ENCODE data around the gene MMP21.
A peak's percentile ranks its signal among the peaks of the same experiment; 100 is the strongest.

Gene MMP21

GRCh38 chr10:125778556-125778955 lies 2.9 kb upstream of the MMP21 start:
- H3K4me1 ChIP-seq (ENCODE audit: control insufficient read depth in 2 of 2, insufficient read depth in 2 of 2, low read length in 2 of 2) = no peaks in the 10 kb centered on the region
- no peak overlapping the region for H3K27ac ChIP-seq (ENCODE audit: low read depth in 2 of 2, low read length in 2 of 2)
- H3K27me3 ChIP-seq (ENCODE audit: control insufficient read depth in 2 of 2, insufficient read depth in 2 of 2, low read length in 2 of 2) = no peaks in the 10 kb centered on the region
- H3K9me3 ChIP-seq (ENCODE audit: control insufficient read depth in 2 of 2, low read length in 2 of 2) = no peaks in the 10 kb centered on the region
- no peaks in the 10 kb centered on the region for H3K36me3 ChIP-seq (ENCODE audit: control insufficient read depth in 2 of 2, insufficient read depth in 2 of 2, low read length in 2 of 2)
- no peak overlapping the region for H3K9ac ChIP-seq (ENCODE audit: low read depth in 1 of 2, low read length in 2 of 2)
- H3K4me3 ChIP-seq (ENCODE audit: low read length in 2 of 2) = no peak overlapping the region

GRCh38 chr10:125777806-125778205 lies 2.2 kb upstream of the MMP21 start:
- Histone ChIP-seq H3K4me1 (ENCODE audit: control insufficient read depth in 2 of 2, insufficient read depth in 2 of 2, low read length in 2 of 2) (no peaks in the 10 kb centered on the region), H3K36me3 (ENCODE audit: control insufficient read depth in 2 of 2, insufficient read depth in 2 of 2, low read length in 2 of 2) (no peaks in the 10 kb centered on the region), H3K27ac (ENCODE audit: low read depth in 2 of 2, low read length in 2 of 2) (no peak overlapping the region), H3K9me3 (ENCODE audit: control insufficient read depth in 2 of 2, low read length in 2 of 2) (no peaks in the 10 kb centered on the region), H3K9ac (ENCODE audit: low read depth in 1 of 2, low read length in 2 of 2) (no peak overlapping the region), H3K4me3 (ENCODE audit: low read length in 2 of 2) (no peak overlapping the region), H3K27me3 (ENCODE audit: control insufficient read depth in 2 of 2, insufficient read depth in 2 of 2, low read length in 2 of 2) (no peaks in the 10 kb centered on the region)

- no peak overlapping the region for H3K4me3 ChIP-seq (ENCODE audit: low read length in 2 of 2)
- no peaks in the 10 kb centered on the region for H3K9me3 ChIP-seq (ENCODE audit: control insufficient read depth in 2 of 2, low read length in 2 of 2)
- no peak overlapping the region for H3K9ac ChIP-seq (ENCODE audit: low read depth in 1 of 2, low read length in 2 of 2)
- no peaks in the 10 kb centered on the region for H3K36me3 ChIP-seq (ENCODE audit: control insufficient read depth in 2 of 2, insufficient read depth in 2 of 2, low read length in 2 of 2)
- H3K27me3 ChIP-seq (ENCODE audit: control insufficient read depth in 2 of 2, insufficient read depth in 2 of 2, low read length in 2 of 2) = no peaks in the 10 kb centered on the region
- no peak overlapping the region for H3K27ac ChIP-seq (ENCODE audit: low read depth in 2 of 2, low read length in 2 of 2)
- no peaks in the 10 kb centered on the region for H3K4me1 ChIP-seq (ENCODE audit: control insufficient read depth in 2 of 2, insufficient read depth in 2 of 2, low read length in 2 of 2)
Observed at GRCh38 chr10:125774581-125775191, 935 bp downstream of the MMP21 start.

- Histone ChIP-seq H3K4me1 (ENCODE audit: control insufficient read depth in 2 of 2, insufficient read depth in 2 of 2, low read length in 2 of 2) (no peaks in the 10 kb centered on the region), H3K9me3 (ENCODE audit: control insufficient read depth in 2 of 2, low read length in 2 of 2) (no peaks in the 10 kb centered on the region), H3K4me3 (ENCODE audit: low read length in 2 of 2) (no peak overlapping the region), H3K27ac (ENCODE audit: low read depth in 2 of 2, low read length in 2 of 2) (no peak overlapping the region), H3K27me3 (ENCODE audit: control insufficient read depth in 2 of 2, insufficient read depth in 2 of 2, low read length in 2 of 2) (no peaks in the 10 kb centered on the region), H3K9ac (ENCODE audit: low read depth in 1 of 2, low read length in 2 of 2) (no peak overlapping the region), H3K36me3 (ENCODE audit: control insufficient read depth in 2 of 2, insufficient read depth in 2 of 2, low read length in 2 of 2) (no peaks in the 10 kb centered on the region)
Observed at GRCh38 chr10:125773687-125774543, 1.7 kb downstream of the MMP21 start.

DNA sequence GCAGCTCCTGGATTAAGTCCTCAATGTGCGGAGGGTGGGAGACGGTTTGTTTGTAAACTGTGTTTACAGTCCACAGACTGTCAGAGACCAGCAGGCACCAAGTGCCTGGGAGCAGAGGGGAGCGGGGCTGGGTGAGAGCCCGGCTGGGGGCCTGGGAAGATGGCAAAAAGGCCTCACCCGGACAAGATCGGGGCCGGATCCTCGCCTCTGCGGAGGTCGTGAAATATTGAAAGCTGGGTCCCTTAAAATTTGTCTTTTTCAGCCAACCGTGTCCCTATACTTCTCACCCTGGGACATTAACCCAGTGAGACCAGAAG lies 2.8 kb downstream of the MMP21 start:
- Histone ChIP-seq H3K9me3 (ENCODE audit: control insufficient read depth in 2 of 2, low read length in 2 of 2) (no peaks in the 10 kb centered on the region), H3K9ac (ENCODE audit: low read depth in 1 of 2, low read length in 2 of 2) (no peak overlapping the region), H3K4me1 (ENCODE audit: control insufficient read depth in 2 of 2, insufficient read depth in 2 of 2, low read length in 2 of 2) (no peaks in the 10 kb centered on the region), H3K27me3 (ENCODE audit: control insufficient read depth in 2 of 2, insufficient read depth in 2 of 2, low read length in 2 of 2) (no peaks in the 10 kb centered on the region), H3K27ac (ENCODE audit: low read depth in 2 of 2, low read length in 2 of 2) (no peak overlapping the region), H3K4me3 (ENCODE audit: low read length in 2 of 2) (no peak overlapping the region), H3K36me3 (ENCODE audit: control insufficient read depth in 2 of 2, insufficient read depth in 2 of 2, low read length in 2 of 2) (no peaks in the 10 kb centered on the region)

- Histone ChIP-seq H3K4me1 (ENCODE audit: control insufficient read depth in 2 of 2, insufficient read depth in 2 of 2, low read length in 2 of 2) (no peaks in the 10 kb centered on the region), H3K9ac (ENCODE audit: low read depth in 1 of 2, low read length in 2 of 2) (no peak overlapping the region), H3K27ac (ENCODE audit: low read depth in 2 of 2, low read length in 2 of 2) (no peak overlapping the region), H3K36me3 (ENCODE audit: control insufficient read depth in 2 of 2, insufficient read depth in 2 of 2, low read length in 2 of 2) (no peaks in the 10 kb centered on the region), H3K9me3 (ENCODE audit: control insufficient read depth in 2 of 2, low read length in 2 of 2) (no peaks in the 10 kb centered on the region), H3K27me3 (ENCODE audit: control insufficient read depth in 2 of 2, insufficient read depth in 2 of 2, low read length in 2 of 2) (no peaks in the 10 kb centered on the region), H3K4me3 (ENCODE audit: low read length in 2 of 2) (no peak overlapping the region)
Observed at GRCh38 chr10:125772112-125772863, 3.3 kb downstream of the MMP21 start.

- Histone ChIP-seq H3K36me3 (ENCODE audit: control insufficient read depth in 2 of 2, insufficient read depth in 2 of 2, low read length in 2 of 2) (peaks cover 0 to 4% of the 10 kb centered on the region in 2 donors), H3K9me3 (ENCODE audit: control insufficient read depth in 2 of 2, low read length in 2 of 2) (no peaks in the 10 kb centered on the region), H3K4me1 (ENCODE audit: control insufficient read depth in 2 of 2, insufficient read depth in 2 of 2, low read length in 2 of 2) (no peaks in the 10 kb centered on the region), H3K4me3 (ENCODE audit: low read length in 2 of 2) (no peak overlapping the region), H3K9ac (ENCODE audit: low read depth in 1 of 2, low read length in 2 of 2) (no peak overlapping the region), H3K27me3 (ENCODE audit: control insufficient read depth in 2 of 2, insufficient read depth in 2 of 2, low read length in 2 of 2) (no peaks in the 10 kb centered on the region), H3K27ac (ENCODE audit: low read depth in 2 of 2, low read length in 2 of 2) (no peak overlapping the region)
Observed at GRCh38 chr10:125770844-125771243, 4.8 kb downstream of the MMP21 start.

DNA sequence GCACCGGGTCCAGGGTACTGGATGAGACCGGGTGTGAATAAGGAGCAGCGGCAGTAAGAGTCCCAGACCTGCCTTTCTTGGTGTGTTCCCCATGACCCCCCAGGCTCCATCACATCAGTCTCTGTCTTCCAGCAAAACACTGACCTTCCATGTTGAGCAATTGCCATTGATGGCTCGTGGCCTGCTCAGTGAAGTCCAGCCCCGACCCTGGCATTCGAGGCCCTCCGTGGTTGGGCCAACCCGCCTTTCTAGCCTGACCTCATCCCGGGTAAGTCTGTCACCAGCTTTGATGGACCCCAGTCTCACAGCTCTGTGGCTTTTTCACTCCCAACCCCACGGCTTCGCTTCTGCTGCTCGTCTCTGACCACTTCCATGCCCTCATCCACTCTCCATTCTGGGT lies 6.4 kb downstream of the MMP21 start:
- Histone ChIP-seq H3K27me3 (ENCODE audit: control insufficient read depth in 2 of 2, insufficient read depth in 2 of 2, low read length in 2 of 2) (no peaks in the 10 kb centered on the region), H3K4me3 (ENCODE audit: low read length in 2 of 2) (no peak overlapping the region), H3K36me3 (ENCODE audit: control insufficient read depth in 2 of 2, insufficient read depth in 2 of 2, low read length in 2 of 2) (peaks cover 10 to 15% of the 10 kb centered on the region in 2 donors), H3K27ac (ENCODE audit: low read depth in 2 of 2, low read length in 2 of 2) (no peak overlapping the region), H3K9ac (ENCODE audit: low read depth in 1 of 2, low read length in 2 of 2) (no peak overlapping the region), H3K4me1 (ENCODE audit: control insufficient read depth in 2 of 2, insufficient read depth in 2 of 2, low read length in 2 of 2) (no peaks in the 10 kb centered on the region), H3K9me3 (ENCODE audit: control insufficient read depth in 2 of 2, low read length in 2 of 2) (no peaks in the 10 kb centered on the region)

DNA sequence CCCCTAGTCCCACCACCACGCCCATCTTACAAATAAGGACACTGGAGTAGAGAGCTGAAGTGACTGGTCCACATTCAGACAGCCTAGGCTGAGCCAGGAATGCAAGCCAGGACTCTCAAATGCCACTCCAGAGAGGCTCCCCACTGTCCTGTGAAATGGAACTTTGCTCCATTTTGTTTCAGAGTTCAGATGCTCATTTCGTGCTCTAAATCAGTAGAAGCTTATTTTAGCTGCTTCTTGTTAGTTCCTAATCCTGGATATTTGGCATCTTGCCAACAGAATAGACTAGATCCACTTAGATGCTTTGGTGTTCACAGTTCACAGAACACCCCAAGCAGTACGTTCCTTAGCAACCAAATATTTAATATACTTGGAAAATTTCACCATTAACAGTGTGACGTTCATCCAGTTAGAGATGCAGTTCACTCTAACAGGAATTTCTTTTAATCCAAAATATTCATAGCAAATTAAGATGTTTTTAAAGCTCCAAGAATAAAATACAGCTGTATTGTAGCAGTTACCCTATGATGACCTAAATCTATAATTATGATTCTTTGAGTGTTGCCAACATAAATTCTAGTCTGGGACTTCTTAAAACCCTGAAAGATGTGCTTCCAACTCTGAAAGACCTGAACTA lies 7.3 kb downstream of the MMP21 start:
- no peaks in the 10 kb centered on the region for H3K4me1 ChIP-seq (ENCODE audit: control insufficient read depth in 2 of 2, insufficient read depth in 2 of 2, low read length in 2 of 2)
- H3K27ac ChIP-seq (ENCODE audit: low read depth in 2 of 2, low read length in 2 of 2) = peak overlapping the region in 1 of 2 donors; percentile 62
- H3K27me3 ChIP-seq (ENCODE audit: control insufficient read depth in 2 of 2, insufficient read depth in 2 of 2, low read length in 2 of 2) = no peaks in the 10 kb centered on the region
- H3K9ac ChIP-seq (ENCODE audit: low read depth in 1 of 2, low read length in 2 of 2) = no peak overlapping the region
- H3K4me3 ChIP-seq (ENCODE audit: low read length in 2 of 2) = no peak overlapping the region
- H3K9me3 ChIP-seq (ENCODE audit: control insufficient read depth in 2 of 2, low read length in 2 of 2) = no peaks in the 10 kb centered on the region
- peaks cover 16 to 22% of the 10 kb centered on the region in 2 donors for H3K36me3 ChIP-seq (ENCODE audit: control insufficient read depth in 2 of 2, insufficient read depth in 2 of 2, low read length in 2 of 2)

- Histone ChIP-seq H3K9ac (ENCODE audit: low read depth in 1 of 2, low read length in 2 of 2) (no peak overlapping the region), H3K27me3 (ENCODE audit: control insufficient read depth in 2 of 2, insufficient read depth in 2 of 2, low read length in 2 of 2) (no peaks in the 10 kb centered on the region), H3K27ac (ENCODE audit: low read depth in 2 of 2, low read length in 2 of 2) (no peak overlapping the region), H3K36me3 (ENCODE audit: control insufficient read depth in 2 of 2, insufficient read depth in 2 of 2, low read length in 2 of 2) (peaks cover 18 to 37% of the 10 kb centered on the region in 2 donors), H3K4me3 (ENCODE audit: low read length in 2 of 2) (no peak overlapping the region), H3K4me1 (ENCODE audit: control insufficient read depth in 2 of 2, insufficient read depth in 2 of 2, low read length in 2 of 2) (no peaks in the 10 kb centered on the region), H3K9me3 (ENCODE audit: control insufficient read depth in 2 of 2, low read length in 2 of 2) (no peaks in the 10 kb centered on the region)
Observed at GRCh38 chr10:125766511-125766910, 9.1 kb downstream of the MMP21 start.

Measured in mucosa of rectum (tissue), 2 donors.